ENCODE data around the gene DCLK2.

DNA sequence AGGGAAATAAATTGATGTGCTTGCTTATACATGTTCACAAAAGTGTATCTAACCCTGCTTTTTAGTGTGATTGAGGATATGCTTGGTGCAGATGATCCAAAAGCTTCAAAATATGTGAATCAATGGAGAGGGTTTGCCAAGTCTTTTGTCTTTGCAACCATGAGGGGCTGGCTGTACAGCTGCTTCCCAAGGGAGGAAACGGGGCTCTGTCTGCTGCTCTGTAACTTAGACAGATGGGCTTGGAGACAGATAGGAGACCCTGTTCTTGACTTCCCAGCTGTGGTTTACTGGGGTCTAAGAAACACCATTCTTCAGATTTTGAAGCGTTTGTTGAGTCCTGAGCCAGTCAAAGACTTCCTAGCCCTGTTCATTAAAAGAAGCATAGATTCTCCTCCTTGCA is 152.3 kb downstream of the DCLK2 start:
- TF ChIP-seq POLR2A (IDR thresholded peaks at IDR 0.05): no peak
- TF ChIP-seq, protein P1, sequence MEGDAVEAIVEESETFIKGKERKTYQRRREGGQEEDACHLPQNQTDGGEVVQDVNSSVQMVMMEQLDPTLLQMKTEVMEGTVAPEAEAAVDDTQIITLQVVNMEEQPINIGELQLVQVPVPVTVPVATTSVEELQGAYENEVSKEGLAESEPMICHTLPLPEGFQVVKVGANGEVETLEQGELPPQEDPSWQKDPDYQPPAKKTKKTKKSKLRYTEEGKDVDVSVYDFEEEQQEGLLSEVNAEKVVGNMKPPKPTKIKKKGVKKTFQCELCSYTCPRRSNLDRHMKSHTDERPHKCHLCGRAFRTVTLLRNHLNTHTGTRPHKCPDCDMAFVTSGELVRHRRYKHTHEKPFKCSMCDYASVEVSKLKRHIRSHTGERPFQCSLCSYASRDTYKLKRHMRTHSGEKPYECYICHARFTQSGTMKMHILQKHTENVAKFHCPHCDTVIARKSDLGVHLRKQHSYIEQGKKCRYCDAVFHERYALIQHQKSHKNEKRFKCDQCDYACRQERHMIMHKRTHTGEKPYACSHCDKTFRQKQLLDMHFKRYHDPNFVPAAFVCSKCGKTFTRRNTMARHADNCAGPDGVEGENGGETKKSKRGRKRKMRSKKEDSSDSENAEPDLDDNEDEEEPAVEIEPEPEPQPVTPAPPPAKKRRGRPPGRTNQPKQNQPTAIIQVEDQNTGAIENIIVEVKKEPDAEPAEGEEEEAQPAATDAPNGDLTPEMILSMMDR (IDR thresholded peaks at IDR 0.05): no peak

Measured in ovary (tissue), 3 donors.